ENCODE measurements around the gene KIAA0586. TPM values are rescaled to one million over a fixed set of nuclear protein-coding genes. Genes with fewer than 3 reads are reported as not detected.

The KIAA0586 gene
- total and polyA plus RNA-seq, 2 of the 13 experiments (the other 11 are each of a cell fraction or from before 2014, with no cell fraction given), result 12.6 to 25.2 TPM

DNA sequence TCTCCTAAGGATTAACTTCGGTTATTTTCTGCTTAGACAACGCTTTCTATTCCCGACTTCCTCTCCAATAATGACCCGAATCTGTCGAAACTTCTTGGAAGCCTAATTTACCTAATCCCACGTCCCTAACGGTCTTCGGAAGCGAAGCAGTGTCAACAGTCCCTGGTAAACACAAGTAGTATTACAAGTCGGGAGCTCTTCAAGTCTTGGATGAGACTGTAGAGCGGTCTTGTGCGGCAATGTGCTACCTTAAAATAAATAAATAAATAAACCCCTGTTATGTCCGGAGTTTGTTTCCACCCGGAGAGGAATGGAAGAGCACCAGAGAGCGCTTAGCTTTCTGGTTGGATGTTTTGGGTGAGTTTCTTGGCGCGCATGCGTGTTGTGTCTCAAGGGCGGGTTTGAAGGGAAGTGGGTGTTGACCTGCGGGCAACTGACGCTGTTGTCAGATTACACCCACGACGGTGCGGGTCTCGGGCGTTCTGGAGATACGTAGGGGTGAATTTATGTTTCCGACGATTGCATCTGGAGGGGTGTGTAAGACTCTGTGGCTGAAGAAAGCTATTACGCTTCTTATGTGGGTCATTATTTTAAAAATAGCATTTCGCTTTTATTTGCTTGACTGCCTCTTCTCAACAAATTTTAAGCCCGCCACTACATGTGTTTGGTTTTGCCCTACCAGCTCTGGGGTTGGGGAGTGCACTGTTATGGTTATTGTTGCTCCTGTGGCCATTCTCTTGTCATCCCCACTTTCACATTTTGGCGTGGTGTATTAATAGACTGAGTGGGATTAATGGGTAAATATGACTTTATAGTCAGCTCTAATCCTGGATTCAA is at the start of gene KIAA0586, which contains the start of gene TIMM9 (continued):
- TF ChIP-seq, protein P1, sequence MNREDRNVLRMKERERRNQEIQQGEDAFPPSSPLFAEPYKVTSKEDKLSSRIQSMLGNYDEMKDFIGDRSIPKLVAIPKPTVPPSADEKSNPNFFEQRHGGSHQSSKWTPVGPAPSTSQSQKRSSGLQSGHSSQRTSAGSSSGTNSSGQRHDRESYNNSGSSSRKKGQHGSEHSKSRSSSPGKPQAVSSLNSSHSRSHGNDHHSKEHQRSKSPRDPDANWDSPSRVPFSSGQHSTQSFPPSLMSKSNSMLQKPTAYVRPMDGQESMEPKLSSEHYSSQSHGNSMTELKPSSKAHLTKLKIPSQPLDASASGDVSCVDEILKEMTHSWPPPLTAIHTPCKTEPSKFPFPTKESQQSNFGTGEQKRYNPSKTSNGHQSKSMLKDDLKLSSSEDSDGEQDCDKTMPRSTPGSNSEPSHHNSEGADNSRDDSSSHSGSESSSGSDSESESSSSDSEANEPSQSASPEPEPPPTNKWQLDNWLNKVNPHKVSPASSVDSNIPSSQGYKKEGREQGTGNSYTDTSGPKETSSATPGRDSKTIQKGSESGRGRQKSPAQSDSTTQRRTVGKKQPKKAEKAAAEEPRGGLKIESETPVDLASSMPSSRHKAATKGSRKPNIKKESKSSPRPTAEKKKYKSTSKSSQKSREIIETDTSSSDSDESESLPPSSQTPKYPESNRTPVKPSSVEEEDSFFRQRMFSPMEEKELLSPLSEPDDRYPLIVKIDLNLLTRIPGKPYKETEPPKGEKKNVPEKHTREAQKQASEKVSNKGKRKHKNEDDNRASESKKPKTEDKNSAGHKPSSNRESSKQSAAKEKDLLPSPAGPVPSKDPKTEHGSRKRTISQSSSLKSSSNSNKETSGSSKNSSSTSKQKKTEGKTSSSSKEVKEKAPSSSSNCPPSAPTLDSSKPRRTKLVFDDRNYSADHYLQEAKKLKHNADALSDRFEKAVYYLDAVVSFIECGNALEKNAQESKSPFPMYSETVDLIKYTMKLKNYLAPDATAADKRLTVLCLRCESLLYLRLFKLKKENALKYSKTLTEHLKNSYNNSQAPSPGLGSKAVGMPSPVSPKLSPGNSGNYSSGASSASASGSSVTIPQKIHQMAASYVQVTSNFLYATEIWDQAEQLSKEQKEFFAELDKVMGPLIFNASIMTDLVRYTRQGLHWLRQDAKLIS (CRISPR knock-in tag; IDR thresholded peaks at IDR 0.05), result no peak
- TF ChIP-seq ZNF205 (CRISPR knock-in tag; IDR thresholded peaks at IDR 0.05) (peak; percentile 29), ISL2 (CRISPR knock-in tag; IDR thresholded peaks at IDR 0.05) (peak; percentile 17; the same call in 1 of the 2 replicates), ZNF564 (CRISPR knock-in tag; IDR thresholded peaks at IDR 0.05) (peak; percentile 19; the same call in 1 of the 2 replicates), THYN1 (CRISPR knock-in tag; IDR thresholded peaks at IDR 0.05; ENCODE audit: borderline replicate concordance, low read depth) (no peak), ASH2L (IDR thresholded peaks at IDR 0.05; ENCODE audit: insufficient read length, low read depth, low read length) (peak; percentile 99), MED8 (CRISPR knock-in tag; IDR thresholded peaks at IDR 0.05; ENCODE audit: insufficient replicate concordance) (peak; percentile 54), JUND (CRISPR knock-in tag; IDR thresholded peaks at IDR 0.05) (no peak), ELF3 (CRISPR knock-in tag; IDR thresholded peaks at IDR 0.05) (peak; percentile 63; the same call in 1 of the 2 replicates), ZBTB42 (CRISPR knock-in tag; IDR thresholded peaks at IDR 0.05) (peak; percentile 31; the same call in 1 of the 2 replicates), HNRNPLL (IDR thresholded peaks at IDR 0.05; ENCODE audit: low read depth, low read length, poor library complexity, severe bottlenecking) (no peak), ZFP1 (CRISPR knock-in tag; IDR thresholded peaks at IDR 0.05) (0 out of 2 replicates have a peak, but pooled peaks have one; percentile 55), NONO (IDR thresholded peaks at IDR 0.05) (no peak), NONO (CRISPR knock-in tag; conservative IDR thresholded peaks at IDR 0.05) (peak; percentile 32; the same call in 1 of the 2 replicates), RAD21 (CRISPR knock-in tag; IDR thresholded peaks at IDR 0.05) (0 out of 2 replicates have a peak, but pooled peaks have one; percentile 20)
- TF ChIP-seq, protein P2, sequence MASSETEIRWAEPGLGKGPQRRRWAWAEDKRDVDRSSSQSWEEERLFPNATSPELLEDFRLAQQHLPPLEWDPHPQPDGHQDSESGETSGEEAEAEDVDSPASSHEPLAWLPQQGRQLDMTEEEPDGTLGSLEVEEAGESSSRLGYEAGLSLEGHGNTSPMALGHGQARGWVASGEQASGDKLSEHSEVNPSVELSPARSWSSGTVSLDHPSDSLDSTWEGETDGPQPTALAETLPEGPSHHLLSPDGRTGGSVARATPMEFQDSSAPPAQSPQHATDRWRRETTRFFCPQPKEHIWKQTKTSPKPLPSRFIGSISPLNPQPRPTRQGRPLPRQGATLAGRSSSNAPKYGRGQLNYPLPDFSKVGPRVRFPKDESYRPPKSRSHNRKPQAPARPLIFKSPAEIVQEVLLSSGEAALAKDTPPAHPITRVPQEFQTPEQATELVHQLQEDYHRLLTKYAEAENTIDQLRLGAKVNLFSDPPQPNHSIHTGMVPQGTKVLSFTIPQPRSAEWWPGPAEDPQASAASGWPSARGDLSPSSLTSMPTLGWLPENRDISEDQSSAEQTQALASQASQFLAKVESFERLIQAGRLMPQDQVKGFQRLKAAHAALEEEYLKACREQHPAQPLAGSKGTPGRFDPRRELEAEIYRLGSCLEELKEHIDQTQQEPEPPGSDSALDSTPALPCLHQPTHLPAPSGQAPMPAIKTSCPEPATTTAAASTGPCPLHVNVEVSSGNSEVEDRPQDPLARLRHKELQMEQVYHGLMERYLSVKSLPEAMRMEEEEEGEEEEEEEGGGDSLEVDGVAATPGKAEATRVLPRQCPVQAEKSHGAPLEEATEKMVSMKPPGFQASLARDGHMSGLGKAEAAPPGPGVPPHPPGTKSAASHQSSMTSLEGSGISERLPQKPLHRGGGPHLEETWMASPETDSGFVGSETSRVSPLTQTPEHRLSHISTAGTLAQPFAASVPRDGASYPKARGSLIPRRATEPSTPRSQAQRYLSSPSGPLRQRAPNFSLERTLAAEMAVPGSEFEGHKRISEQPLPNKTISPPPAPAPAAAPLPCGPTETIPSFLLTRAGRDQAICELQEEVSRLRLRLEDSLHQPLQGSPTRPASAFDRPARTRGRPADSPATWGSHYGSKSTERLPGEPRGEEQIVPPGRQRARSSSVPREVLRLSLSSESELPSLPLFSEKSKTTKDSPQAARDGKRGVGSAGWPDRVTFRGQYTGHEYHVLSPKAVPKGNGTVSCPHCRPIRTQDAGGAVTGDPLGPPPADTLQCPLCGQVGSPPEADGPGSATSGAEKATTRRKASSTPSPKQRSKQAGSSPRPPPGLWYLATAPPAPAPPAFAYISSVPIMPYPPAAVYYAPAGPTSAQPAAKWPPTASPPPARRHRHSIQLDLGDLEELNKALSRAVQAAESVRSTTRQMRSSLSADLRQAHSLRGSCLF (CRISPR knock-in tag; IDR thresholded peaks at IDR 0.05; ENCODE audit: borderline replicate concordance), result no peak
- TF ChIP-seq, protein P3, sequence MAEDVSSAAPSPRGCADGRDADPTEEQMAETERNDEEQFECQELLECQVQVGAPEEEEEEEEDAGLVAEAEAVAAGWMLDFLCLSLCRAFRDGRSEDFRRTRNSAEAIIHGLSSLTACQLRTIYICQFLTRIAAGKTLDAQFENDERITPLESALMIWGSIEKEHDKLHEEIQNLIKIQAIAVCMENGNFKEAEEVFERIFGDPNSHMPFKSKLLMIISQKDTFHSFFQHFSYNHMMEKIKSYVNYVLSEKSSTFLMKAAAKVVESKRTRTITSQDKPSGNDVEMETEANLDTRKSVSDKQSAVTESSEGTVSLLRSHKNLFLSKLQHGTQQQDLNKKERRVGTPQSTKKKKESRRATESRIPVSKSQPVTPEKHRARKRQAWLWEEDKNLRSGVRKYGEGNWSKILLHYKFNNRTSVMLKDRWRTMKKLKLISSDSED (CRISPR knock-in tag; IDR thresholded peaks at IDR 0.05), result no peak
- TF ChIP-seq, protein P4, sequence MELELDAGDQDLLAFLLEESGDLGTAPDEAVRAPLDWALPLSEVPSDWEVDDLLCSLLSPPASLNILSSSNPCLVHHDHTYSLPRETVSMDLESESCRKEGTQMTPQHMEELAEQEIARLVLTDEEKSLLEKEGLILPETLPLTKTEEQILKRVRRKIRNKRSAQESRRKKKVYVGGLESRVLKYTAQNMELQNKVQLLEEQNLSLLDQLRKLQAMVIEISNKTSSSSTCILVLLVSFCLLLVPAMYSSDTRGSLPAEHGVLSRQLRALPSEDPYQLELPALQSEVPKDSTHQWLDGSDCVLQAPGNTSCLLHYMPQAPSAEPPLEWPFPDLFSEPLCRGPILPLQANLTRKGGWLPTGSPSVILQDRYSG (CRISPR knock-in tag; IDR thresholded peaks at IDR 0.05), result no peak

Data from HepG2 (cell line).